HUES6 (cell line): Measurements from ENCODE around the gene PRAC2.

Experiments used
- H3K27ac ChIP-seq: 2 replicates; pipeline ENCODE4 v1.7.0; 2013; ENCODE audit warnings: low read depth, mild to moderate bottlenecking, low read length, inconsistent platforms
- H3K27me3 ChIP-seq: 2 replicates; pipeline ENCODE4 v1.6.1; 2013; ENCODE audit warnings: low read length; ENCODE audit not compliant: control insufficient read depth, insufficient read depth
- H3K36me3 ChIP-seq: 2 replicates; pipeline ENCODE4 v1.6.1; 2013; ENCODE audit warnings: low read length; ENCODE audit not compliant: control insufficient read depth, insufficient read depth
- H3K4me1 ChIP-seq: 2 replicates; pipeline ENCODE4 v1.6.1; 2013; ENCODE audit warnings: low read length; ENCODE audit not compliant: control insufficient read depth, insufficient read depth
- H3K4me3 ChIP-seq: 2 replicates; pipeline ENCODE4 v1.5.1; 2013; ENCODE audit warnings: low read depth, low read length
- H3K9ac ChIP-seq: one replicate; pipeline ENCODE4 v1.6.1; 2013; ENCODE audit warnings: mild to moderate bottlenecking, low read length
- H3K9me3 ChIP-seq: 2 replicates; pipeline ENCODE4 v1.6.1; 2013; ENCODE audit warnings: low read depth, low read length; ENCODE audit not compliant: control insufficient read depth, insufficient read depth

The PRAC2 gene

DNA sequence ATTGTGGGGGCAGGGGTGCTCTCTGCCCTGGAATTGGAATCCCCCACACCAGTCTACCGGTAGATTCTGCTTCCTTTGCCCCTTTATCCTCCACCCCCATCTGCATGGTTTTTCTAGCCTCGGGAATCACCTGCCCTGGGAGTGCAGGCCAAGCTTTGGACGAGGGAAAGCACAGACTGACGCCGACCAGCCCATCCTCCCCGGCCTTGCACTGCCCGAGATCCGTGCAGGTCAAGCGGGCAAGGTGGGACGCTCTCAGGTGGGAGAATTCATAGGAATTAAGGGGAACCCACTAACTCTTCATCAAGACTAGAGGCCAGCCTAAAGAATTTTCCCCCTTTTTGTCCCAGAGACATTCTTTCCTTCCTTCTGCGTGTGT, 15.4 kb downstream of the PRAC2 start:
- Histone ChIP-seq H3K4me1 (peaks cover 10% of the 10 kb centered on the region; the same call in 1 of the 2 replicates), H3K27ac (no peak overlapping the region), H3K9me3 (no peaks in the 10 kb centered on the region), H3K36me3 (no peaks in the 10 kb centered on the region), H3K4me3 (no peak overlapping the region), H3K27me3 (peaks cover 100% of the 10 kb centered on the region), H3K9ac (no peak overlapping the region)

DNA sequence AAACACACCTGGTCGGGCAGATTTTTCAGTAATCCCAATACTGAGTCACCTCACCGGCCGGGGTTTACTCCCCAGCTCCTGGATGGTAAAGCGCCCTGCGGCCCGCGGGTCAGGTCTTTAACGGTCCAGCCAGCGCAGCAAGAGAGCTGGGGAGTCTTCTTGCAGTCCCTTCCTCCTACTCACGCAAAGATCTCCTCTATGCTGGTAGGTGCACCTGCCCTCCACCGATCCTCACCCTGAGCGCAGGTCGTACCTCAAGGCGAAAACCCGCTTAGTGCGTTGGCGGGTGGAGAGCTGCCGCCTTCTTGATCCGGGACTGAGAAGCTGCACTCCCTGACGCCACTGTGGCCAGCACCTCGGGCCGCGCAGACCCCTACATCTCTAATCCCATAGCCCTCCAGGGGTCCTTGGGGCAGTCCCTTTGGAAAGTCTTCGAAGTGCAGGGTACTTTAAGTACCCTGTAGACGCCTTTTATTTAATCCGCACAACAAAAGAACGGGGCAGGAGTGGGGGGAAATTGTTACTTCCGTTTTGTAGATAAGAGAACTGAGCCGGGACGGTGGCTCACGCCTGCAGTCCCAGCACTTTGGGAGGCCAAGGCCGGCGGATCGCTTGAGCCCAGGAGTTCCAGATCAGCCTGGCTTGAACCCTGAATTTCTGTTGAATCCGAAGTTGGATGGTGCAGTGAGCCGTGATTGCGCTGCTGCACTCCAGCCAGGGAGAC, 16.0 kb downstream of the PRAC2 start:
- no peak overlapping the region for H3K27ac ChIP-seq
- no peak overlapping the region for H3K9ac ChIP-seq
- H3K4me3 ChIP-seq = peak overlapping the region; percentile 6; the same call in 1 of the 2 replicates
- no peaks in the 10 kb centered on the region for H3K9me3 ChIP-seq
- no peaks in the 10 kb centered on the region for H3K36me3 ChIP-seq
- peaks cover 5% of the 10 kb centered on the region; the same call in 1 of the 2 replicates for H3K4me1 ChIP-seq
- peaks cover 100% of the 10 kb centered on the region for H3K27me3 ChIP-seq

DNA sequence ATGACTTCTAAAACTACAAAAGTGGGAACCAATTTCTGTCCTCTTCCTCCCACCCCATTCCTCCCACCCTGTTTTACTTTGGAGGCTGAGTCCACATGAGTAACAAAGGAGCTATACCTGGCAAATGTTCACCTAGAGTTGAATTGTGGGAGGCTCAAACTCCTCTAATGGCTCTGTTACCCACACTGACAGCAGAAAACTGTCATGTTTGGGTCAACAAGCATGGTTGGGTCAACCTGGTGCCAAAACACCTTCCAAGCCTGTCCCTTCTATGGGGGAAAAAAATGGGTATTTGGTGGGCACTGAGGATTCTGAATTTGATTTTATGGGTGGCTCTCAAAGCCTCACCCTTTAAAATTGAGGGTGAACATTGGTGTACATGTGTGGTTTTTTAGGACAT, 17.6 kb downstream of the PRAC2 start:
- Histone ChIP-seq H3K27ac (no peak overlapping the region), H3K4me1 (no peaks in the 10 kb centered on the region), H3K4me3 (no peak overlapping the region), H3K36me3 (no peaks in the 10 kb centered on the region), H3K9ac (no peak overlapping the region), H3K27me3 (peaks cover 100% of the 10 kb centered on the region), H3K9me3 (no peaks in the 10 kb centered on the region)

DNA sequence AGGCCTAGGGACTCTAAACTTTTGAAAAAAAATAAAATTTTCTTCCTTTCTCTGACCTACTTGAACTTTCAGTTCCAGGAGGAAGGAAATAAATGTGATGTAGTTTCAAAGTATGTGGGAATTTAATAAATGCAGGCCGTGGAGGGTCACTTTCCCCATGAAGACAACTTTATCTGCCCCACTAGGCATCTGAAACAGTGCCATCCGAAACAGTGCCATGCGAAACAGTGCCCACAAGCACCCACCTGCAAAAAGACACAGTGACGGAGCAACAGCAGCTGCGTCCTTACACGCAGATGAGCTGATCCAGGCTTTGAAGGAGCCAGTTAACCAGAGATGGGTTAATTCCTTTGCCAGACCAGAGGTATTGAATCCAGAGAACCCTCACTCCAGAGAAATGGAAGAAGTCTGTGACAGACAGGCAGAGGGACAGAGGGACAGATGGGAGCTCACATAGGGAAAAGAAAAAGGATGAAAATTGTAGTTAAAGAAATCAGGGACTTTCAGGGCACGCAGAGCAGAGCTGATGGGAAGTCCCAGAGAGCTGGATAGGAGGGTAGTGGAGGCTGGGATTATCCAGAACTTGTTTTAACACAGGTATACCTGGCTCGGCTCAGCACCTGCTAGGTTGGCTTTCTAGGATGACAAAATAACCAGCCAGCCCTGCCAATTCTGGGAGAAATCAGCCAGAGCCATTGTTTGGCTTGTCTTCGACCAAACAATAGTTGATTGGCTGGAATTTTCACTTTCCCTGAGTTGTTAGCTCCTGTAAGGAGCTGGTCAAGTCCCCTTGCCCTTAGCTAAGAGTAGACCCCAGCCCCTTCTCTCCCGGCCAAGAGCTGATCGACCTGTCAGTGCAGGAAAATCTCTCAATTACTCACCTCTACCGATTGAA, 22.6 kb downstream of the PRAC2 start:
- Histone ChIP-seq H3K4me3 (no peak overlapping the region), H3K27ac (no peak overlapping the region), H3K36me3 (no peaks in the 10 kb centered on the region), H3K27me3 (peaks cover 100% of the 10 kb centered on the region), H3K9ac (no peak overlapping the region), H3K4me1 (peaks cover 20% of the 10 kb centered on the region; the same call in 1 of the 2 replicates), H3K9me3 (no peaks in the 10 kb centered on the region)

DNA sequence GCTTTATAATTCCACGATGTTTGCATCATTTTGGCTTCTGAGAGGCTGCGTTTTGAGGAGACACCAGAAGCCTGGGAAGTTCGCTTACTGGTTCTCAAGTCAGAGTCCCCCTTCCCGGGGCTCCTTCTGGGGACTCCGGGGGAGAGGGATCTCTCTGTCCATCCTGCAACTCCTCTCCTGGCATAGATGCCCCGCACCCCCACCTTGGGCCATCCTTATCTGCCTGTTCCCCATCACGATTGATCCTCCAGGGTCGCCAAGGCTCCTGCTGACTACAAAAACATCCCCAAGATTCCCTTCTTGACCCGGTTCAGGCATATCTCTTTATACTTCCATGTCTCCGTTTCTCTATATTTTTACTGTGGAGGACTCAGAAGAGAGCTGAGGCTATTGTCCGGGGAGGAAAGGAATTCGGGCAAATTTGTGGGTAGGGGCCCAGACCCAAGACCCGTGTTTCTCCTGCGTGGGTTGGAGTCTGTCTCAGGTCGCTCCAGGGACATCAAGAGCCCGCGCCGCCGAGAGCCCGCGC, 24.0 kb downstream of the PRAC2 start:
- Histone ChIP-seq H3K27ac (no peak overlapping the region), H3K9ac (no peak overlapping the region), H3K4me1 (peaks cover 21% of the 10 kb centered on the region; the same call in 1 of the 2 replicates), H3K36me3 (no peaks in the 10 kb centered on the region), H3K4me3 (peak overlapping the region; percentile 29; the same call in 1 of the 2 replicates), H3K27me3 (peaks cover 100% of the 10 kb centered on the region), H3K9me3 (no peaks in the 10 kb centered on the region)

DNA sequence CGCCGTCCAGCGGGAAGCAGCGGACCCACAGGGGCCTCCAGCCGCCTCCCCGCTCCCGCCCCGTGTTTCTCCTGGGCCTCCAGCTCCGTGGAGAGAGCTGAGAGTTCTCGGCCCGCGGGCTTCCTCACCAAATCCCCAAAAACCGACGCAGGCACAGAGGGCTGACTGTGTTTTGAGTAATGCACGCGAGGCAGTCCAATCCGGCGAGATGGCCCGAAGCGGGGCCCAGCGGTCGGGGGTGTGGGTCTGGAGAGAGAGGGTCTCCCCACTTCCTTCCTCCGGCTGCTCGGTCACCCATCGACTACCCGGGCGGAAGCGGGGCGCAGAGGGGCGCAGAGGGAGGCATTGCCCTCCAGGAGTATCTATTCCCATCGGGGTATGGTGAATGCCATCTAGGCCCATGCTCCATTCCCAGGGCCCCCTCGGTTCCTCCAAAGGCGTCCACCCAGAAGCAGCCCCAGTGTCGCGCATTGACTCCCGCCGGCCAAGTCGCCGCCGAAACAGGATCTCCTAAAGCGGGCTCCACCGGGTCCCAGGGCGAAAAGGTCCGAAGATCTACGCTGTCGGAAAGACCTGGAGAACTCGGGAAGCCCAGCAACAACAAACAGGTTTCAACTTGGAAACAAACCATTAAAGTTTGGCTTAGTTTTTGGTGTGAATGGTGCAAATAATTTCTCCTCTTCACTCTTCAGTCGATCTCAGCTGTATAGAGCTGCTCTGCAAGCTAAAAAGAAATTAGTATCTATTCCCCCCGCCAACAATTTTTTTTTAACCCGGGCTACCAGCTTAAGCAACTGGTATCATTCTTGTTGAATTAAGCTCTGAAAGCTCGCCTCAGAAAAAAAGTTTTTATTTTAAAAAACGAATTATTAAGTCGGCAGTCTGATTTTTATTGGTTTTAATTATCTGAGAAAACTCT, 24.7 kb downstream of the PRAC2 start:
- Histone ChIP-seq H3K9ac (no peak overlapping the region), H3K27me3 (peaks cover 100% of the 10 kb centered on the region), H3K36me3 (no peaks in the 10 kb centered on the region), H3K4me1 (peaks cover 24% of the 10 kb centered on the region; the same call in 1 of the 2 replicates), H3K9me3 (no peaks in the 10 kb centered on the region), H3K4me3 (peak overlapping the region; percentile 29; the same call in 1 of the 2 replicates), H3K27ac (no peak overlapping the region)

DNA sequence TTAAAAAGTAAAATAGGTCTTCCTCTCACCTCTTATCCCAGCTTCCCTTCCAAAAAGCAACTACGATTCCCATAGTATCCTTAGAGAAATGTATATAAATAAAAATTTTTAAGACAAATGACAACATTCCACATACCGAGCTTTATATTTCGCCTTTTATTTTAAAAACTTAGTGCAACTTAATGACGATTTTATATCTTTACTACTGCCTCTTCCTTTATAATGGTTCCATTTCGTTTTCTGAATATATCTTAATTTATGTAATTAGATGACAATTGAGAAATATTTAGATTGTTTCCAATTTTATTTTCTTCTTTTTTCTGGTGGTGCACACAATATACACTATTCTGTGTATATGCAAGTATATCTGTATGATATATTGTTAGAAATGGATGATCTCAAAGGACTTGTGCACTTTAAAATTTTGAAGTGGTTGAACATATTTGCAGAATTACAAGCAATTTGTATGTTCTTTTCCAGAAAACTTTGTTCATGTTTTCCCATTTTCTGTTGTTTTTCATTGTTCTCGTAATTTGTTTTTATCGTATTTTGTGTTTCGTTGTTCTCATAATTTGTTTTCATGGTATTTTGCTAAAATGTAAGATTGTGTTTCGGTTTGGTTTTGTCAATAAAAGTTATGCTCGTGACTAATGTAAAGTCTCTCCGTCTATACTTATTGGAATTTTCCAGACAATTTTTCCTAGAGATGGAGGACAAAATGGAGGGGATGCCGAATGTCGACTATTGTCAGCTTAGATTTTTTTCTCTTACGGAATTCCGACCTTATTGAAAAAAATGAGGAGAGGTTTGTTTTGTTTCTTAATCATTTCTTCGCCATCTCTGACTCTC, 26.0 kb downstream of the PRAC2 start:
- no peak overlapping the region; the same call in 1 of the 2 replicates for H3K4me3 ChIP-seq
- H3K27ac ChIP-seq = no peak overlapping the region
- no peaks in the 10 kb centered on the region for H3K9me3 ChIP-seq
- H3K9ac ChIP-seq = no peak overlapping the region
- H3K27me3 ChIP-seq = peaks cover 100% of the 10 kb centered on the region
- peaks cover 24% of the 10 kb centered on the region; the same call in 1 of the 2 replicates for H3K4me1 ChIP-seq
- no peaks in the 10 kb centered on the region for H3K36me3 ChIP-seq

DNA sequence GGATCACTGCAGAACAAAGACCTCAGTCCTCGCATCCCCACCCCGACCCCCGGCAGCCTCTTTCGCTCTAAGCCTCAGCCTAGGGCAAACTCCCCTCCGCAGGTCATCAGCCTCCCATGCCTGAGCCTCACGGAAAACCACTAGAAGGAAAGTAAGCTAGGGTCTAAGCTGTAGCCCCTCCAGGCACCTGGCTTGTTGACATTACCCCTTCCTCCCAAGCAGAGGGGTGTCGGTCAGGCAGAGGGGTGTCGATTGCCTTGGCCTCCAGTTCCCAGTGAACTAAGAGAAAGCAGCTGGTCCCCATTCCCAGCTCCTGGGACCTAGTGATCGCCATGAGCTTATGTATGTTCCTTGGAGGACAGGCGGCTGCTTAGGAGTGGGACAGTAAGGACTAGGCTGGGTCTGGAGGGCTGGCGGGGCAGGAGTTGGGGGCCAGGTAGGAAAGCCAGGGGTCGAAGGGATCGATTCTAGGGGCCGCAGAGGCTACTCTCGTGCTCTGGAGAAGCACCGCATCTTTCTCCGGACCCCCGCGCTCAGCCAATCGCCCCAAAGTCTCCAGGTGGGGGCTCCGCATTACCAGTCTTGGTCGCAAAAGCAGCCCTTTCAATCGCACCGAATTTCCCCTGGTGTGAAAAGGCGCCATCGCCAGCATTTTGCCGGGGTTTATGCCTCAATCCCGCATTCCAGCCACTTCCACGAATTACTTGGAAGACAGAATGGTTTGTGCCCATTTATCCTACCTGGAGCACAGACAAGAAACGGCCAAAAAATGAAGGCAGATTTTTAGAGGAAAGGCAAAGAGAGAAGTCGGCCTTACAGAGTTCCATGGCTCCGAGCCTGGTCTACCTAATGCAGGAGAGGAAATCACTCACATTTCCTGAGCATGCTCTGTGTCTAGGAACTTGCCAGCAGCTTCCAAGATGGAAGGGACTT, 26.9 kb downstream of the PRAC2 start:
- Histone ChIP-seq H3K36me3 (no peaks in the 10 kb centered on the region), H3K27ac (no peak overlapping the region), H3K4me3 (peak overlapping the region; percentile 29; the same call in 1 of the 2 replicates), H3K9me3 (no peaks in the 10 kb centered on the region), H3K9ac (no peak overlapping the region), H3K4me1 (peaks cover 24% of the 10 kb centered on the region; the same call in 1 of the 2 replicates), H3K27me3 (peaks cover 100% of the 10 kb centered on the region)

DNA sequence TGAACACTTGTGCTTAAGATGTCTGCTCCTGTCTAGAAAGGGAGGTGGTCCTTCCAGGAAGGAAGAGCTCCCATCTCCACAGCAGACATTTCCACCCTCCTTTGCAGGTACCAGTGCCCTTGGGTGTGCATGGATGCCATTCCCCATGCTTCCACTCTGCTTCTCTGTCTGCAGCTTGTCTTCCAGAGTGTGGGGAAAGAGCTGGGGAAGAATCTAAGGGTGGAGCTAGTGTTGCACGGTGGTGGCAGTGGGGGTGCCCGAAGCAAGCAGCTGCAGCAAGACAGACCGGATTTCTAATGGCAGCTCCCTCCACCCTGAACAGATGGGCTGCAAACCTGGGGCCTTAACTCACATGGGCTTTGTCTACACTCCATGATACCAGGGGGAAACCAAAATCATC, 28.2 kb downstream of the PRAC2 start:
- no peak overlapping the region for H3K9ac ChIP-seq
- H3K27ac ChIP-seq = no peak overlapping the region
- no peak overlapping the region for H3K4me3 ChIP-seq
- H3K4me1 ChIP-seq = peaks cover 21% of the 10 kb centered on the region; the same call in 1 of the 2 replicates
- no peaks in the 10 kb centered on the region for H3K36me3 ChIP-seq
- no peaks in the 10 kb centered on the region for H3K9me3 ChIP-seq
- peaks cover 100% of the 10 kb centered on the region for H3K27me3 ChIP-seq
